K562 (cell line): ENCODE results near the gene RGL2. TPM values are rescaled to one million over a fixed set of nuclear protein-coding genes. Genes with fewer than 3 reads are reported as not detected.

Source experiments
- E2F8 ChIP-seq: fragments of 450-650 bp; IDR thresholded peaks from 2 replicates; pipeline ENCODE4 v1.7.1; 2018; ENCODE audit warnings: mild to moderate bottlenecking, low read depth; ENCODE audit not compliant: partially characterized antibody
- GTF3C2 ChIP-seq: IDR thresholded peaks from 3 replicates; pipeline ENCODE4 v1.6.1; 2011; ENCODE audit warnings: borderline replicate concordance, mild to moderate bottlenecking, moderate library complexity; ENCODE audit not compliant: insufficient read length; ENCODE audit errors: extremely low read depth
- MEF2A ChIP-seq: IDR thresholded peaks from 2 replicates; pipeline ENCODE4 v1.6.1; 2011; ENCODE audit warnings: low read depth, mild to moderate bottlenecking, low read length, moderate library complexity; ENCODE audit not compliant: control insufficient read depth
- MIER1 ChIP-seq: fragments of 450-650 bp; IDR thresholded peaks from 2 replicates; pipeline ENCODE4 v1.6.1; 2016; ENCODE audit warnings: antibody characterized with exemption, mild to moderate bottlenecking, low read depth
- MYC ChIP-seq, 2 experiments: fragments of 250-450 bp in 1 of 2; sonication (Bioruptor Pico) in 1 of 2; IDR thresholded peaks; 2 replicates each; pipeline versions ENCODE4 v1.5.1 to v1.6.1; 2012 to 2021; ENCODE audit warnings: low read depth in 2 of 2, borderline replicate concordance in 1 of 2, improper control_type of control experiment in 1 of 2, low read length in 1 of 2, mild to moderate bottlenecking in 1 of 2, moderate library complexity in 1 of 2
- RCOR1 ChIP-seq, 2 experiments: IDR thresholded peaks; 2 replicates each; pipeline ENCODE4 v1.6.1; 2012; ENCODE audit warnings: low read depth in 2 of 2, low read length in 2 of 2, borderline replicate concordance in 1 of 2, improper control_type of control experiment in 1 of 2
- RFX5 ChIP-seq: IDR thresholded peaks from 2 replicates; pipeline ENCODE4 v1.6.1; 2011; ENCODE audit warnings: low read depth, mild to moderate bottlenecking, improper control_type of control experiment, low read length
- SMARCA4 ChIP-seq: fragments of 450-650 bp; IDR thresholded peaks from 2 replicates; pipeline ENCODE4 v1.6.1; 2016
- TBL1XR1 ChIP-seq, 2 experiments: IDR thresholded peaks; 2 replicates each; pipeline ENCODE4 v1.6.1; 2012; ENCODE audit warnings: improper control_type of control experiment in 2 of 2, low read length in 2 of 2, mild to moderate bottlenecking in 1 of 2
- ZBED1 ChIP-seq: IDR thresholded peaks from 2 replicates; pipeline ENCODE4 v1.6.1; 2014
- ZNF24 ChIP-seq: fragments of 450-650 bp; IDR thresholded peaks from 2 replicates; pipeline ENCODE4 v1.6.1; 2016
- ZNF609 ChIP-seq: sonication (generic); formaldehyde crosslinking; IDR thresholded peaks from 2 replicates; pipeline ENCODE4 v1.8.1; 2023; ENCODE audit warnings: missing genetic modification reagents, mild to moderate bottlenecking, borderline replicate concordance
- ZNF699 ChIP-seq: fragments of 250-450 bp; sonication (Bioruptor Pico); IDR thresholded peaks from 2 replicates; pipeline ENCODE4 v1.8.0; 2021; ENCODE audit warnings: mild to moderate bottlenecking, moderate library complexity; ENCODE audit not compliant: insufficient replicate concordance
- ZNF766 ChIP-seq: fragments of 200-800 bp; sonication (Bioruptor generic); conservative IDR thresholded peaks from 2 replicates; pipeline ENCODE4 v1.6.1; 2016; ENCODE audit warnings: missing genetic modification characterization, missing compliant biosample characterization
- ZNF830 ChIP-seq: fragments of 250-450 bp; sonication (Bioruptor Pico); IDR thresholded peaks from 2 replicates; pipeline ENCODE4 v1.5.0; 2021; ENCODE audit warnings: mild to moderate bottlenecking
- polyA plus RNA-seq, 8 experiments: library from polyadenylated mRNA; depleted of rRNA in 4 of 8; stranded (reverse) in 5 of 8; unstranded in 3 of 8; fragments of >200 nt; fragmentation: Nextera tagmentation in 2 of 8; fragmentation: Illumina TruSeq in 1 of 8; extraction: Ambion mirVana in 2 of 8; extraction: Trizol in 1 of 8; gene quantifications; 2 replicates each; pipeline versions ENCODE4 v1.2.1 to v1.2.3, GENCODE V29; 2011 to 2014; ENCODE audit warnings: inconsistent platforms in 1 of 8, missing spikeins in 1 of 8
- total RNA-seq, 7 experiments: library from RNA; depleted of rRNA in 6 of 7; stranded (reverse); fragments of >200 nt in 6 of 7; fragmentation: Illumina TruSeq in 2 of 7; extraction: Trizol in 2 of 7; gene quantifications; 2 replicates each; pipeline versions ENCODE4 v1.2.1 to v1.2.3, GENCODE V29; 2011 to 2021; ENCODE audit warnings: low replicate concordance in 1 of 7

The RGL2 gene
- total and polyA plus RNA-seq, 9 of the 15 experiments (the other 6 are each of a cell fraction or from before 2014, with no cell fraction given) = 1.8 to 57.1 (median 19.5) TPM

GRCh38 chr6:33271468-33272274 is 27.1 kb downstream of the RGL2 start, which contains the start of the genes RPS18 and VPS52 (continued):
- TF ChIP-seq RCOR1 (IDR thresholded peaks at IDR 0.05; ENCODE audit: borderline replicate concordance in 1 of 2, low read depth in 2 of 2, low read length in 2 of 2) (peak; percentile 47 to 56; a peak in 3 of 4 replicates), ZNF24 (peak; percentile 72), TBL1XR1 (IDR thresholded peaks at IDR 0.05; ENCODE audit: low read length in 2 of 2) (peak; percentile 69 to 74; a peak in 2 of 4 replicates), SMARCA4 (no peak), GTF3C2 (no peak), MYC (IDR thresholded peaks at IDR 0.05; ENCODE audit: low read depth, low read length) (peak; percentile 100), MYC (CRISPR knock-in tag; IDR thresholded peaks at IDR 0.05; ENCODE audit: borderline replicate concordance, low read depth) (peak; percentile 96; the same call in 1 of the 2 replicates), ZNF609 (CRISPR knock-in tag) (no peak; the same call in 1 of the 2 replicates), ZNF699 (CRISPR knock-in tag) (no peak), MEF2A (no peak), ZNF766 (CRISPR knock-in tag) (peak; percentile 85; the same call in 1 of the 2 replicates), ZBED1 (peak; percentile 63; the same call in 1 of the 2 replicates), ZNF830 (CRISPR knock-in tag) (peak; percentile 17; the same call in 1 of the 2 replicates), RFX5 (peak; percentile 11; the same call in 1 of the 2 replicates), MIER1 (peak; percentile 68; the same call in 1 of the 2 replicates), E2F8 (peak; percentile 96)
